ENCODE results near the gene HPS4.

- TF ChIP-seq POLR2AphosphoS5 (IDR thresholded peaks at IDR 0.05; ENCODE audit: low read depth, low read length) = no peak
- TF ChIP-seq TAF1 (IDR thresholded peaks at IDR 0.05; ENCODE audit: low read depth, low read length) = no peak
- no peak for TF ChIP-seq POLR2A (IDR thresholded peaks at IDR 0.05; ENCODE audit: low read depth, low read length)
- TF ChIP-seq SPI1 (IDR thresholded peaks at IDR 0.05; ENCODE audit: low read depth, low read length) = no peak
- TF ChIP-seq POU2F2 (IDR thresholded peaks at IDR 0.05; ENCODE audit: low read depth, low read length) = no peak
- TF ChIP-seq PAX5 (IDR thresholded peaks at IDR 0.05; ENCODE audit: insufficient read depth, low read length, severe bottlenecking) = no peak
Observed at GRCh38 chr22:26503758-26504157, 20.2 kb upstream of the HPS4 start.
